GM12878 (cell line): Measurements from ENCODE around the gene THAP9. TPM values are rescaled to one million over a fixed set of nuclear protein-coding genes. Genes with fewer than 3 reads are reported as not detected.

Source experiments
- ATAC-seq: fragments of 200-7000 bp; cut with Tn5 transposase; 3 replicates; pipeline ENCODE4 v1.9.1; 2020; ENCODE audit warnings: mild to moderate bottlenecking, moderate library complexity
- BruUV-seq: library from RNA; stranded (reverse); fragments of 400-500 nt; replicated peaks from 2 replicates; lab custom pipeline; 2021; lab: Mats Ljungman, UMichigan
- CTCF ChIA-PET: fragments of 300-600 bp; sonication (Branson Sonifier 250); formaldehyde crosslinking; extraction: SDS; loops from one replicate; lab custom pipeline; 2021; ENCODE audit warnings: inconsistent platforms; lab: Yijun Ruan, JAX
- POLR2A ChIA-PET: fragments of 350-600 bp; formaldehyde crosslinking; extraction: SDS; loops from one replicate; lab custom pipeline; 2021; ENCODE audit warnings: inconsistent platforms; lab: Charles Lee
- RAD21 ChIA-PET: fragments of 300-600 bp; sonication (Branson Sonifier 250); formaldehyde crosslinking; loops from one replicate; lab custom pipeline; 2023; ENCODE audit warnings: antibody characterized with exemption; ENCODE audit not compliant: unreplicated experiment; lab: Charles Lee
- SMC1A ChIA-PET: fragments of 300-600 bp; sonication (Branson Sonifier 250); formaldehyde crosslinking; loops from one replicate; lab custom pipeline; 2023; ENCODE audit not compliant: unreplicated experiment, uncharacterized antibody; lab: Charles Lee
- DNase-seq: peaks from one replicate; pipeline ENCODE4 v3.0.0-alpha.2; 2011; ENCODE audit warnings: low read depth, low spot score
- FAIRE-seq: peaks from 3 replicates; lab custom pipeline; 2011; peaks lifted over from hg19 to GRCh38; lab: Jason Lieb, UNC
- H2AFZ ChIP-seq: 2 replicates; pipeline ENCODE4 v1.6.0; 2011; ENCODE audit warnings: low read depth, low read length, control low read depth; ENCODE audit not compliant: control insufficient read depth
- H3K27ac ChIP-seq: 2 replicates; pipeline ENCODE4 v1.5.1; 2011; ENCODE audit warnings: control low read depth; ENCODE audit not compliant: control insufficient read depth, insufficient read depth
- H3K27me3 ChIP-seq, 2 experiments: replicated peaks in 1 of 2; 2 replicates each; pipeline versions ENCODE4 v1.6.0 to v1.6.1; 2011; ENCODE audit warnings: low read length in 1 of 2; ENCODE audit not compliant: control insufficient read depth in 2 of 2, insufficient read depth in 2 of 2
- H3K36me3 ChIP-seq, 2 experiments: 2 replicates each; pipeline ENCODE4 v1.5.1; 2011; ENCODE audit warnings: low read length in 1 of 2; ENCODE audit not compliant: control insufficient read depth in 2 of 2, insufficient read depth in 2 of 2
- H3K4me1 ChIP-seq: 2 replicates; pipeline ENCODE4 v1.6.1; 2011; ENCODE audit warnings: mild to moderate bottlenecking, low read length, moderate library complexity, mixed read lengths; ENCODE audit not compliant: control insufficient read depth, insufficient read depth
- H3K4me2 ChIP-seq: 2 replicates; pipeline ENCODE4 v1.6.0; 2011; ENCODE audit warnings: control low read depth; ENCODE audit not compliant: control insufficient read depth, insufficient read depth
- H3K4me3 ChIP-seq: fragments of 200-600 bp; sonication (generic); 2 replicates; pipeline ENCODE4 v1.5.1; 2016
- H3K79me2 ChIP-seq: 2 replicates; pipeline ENCODE4 v1.6.0; 2011; ENCODE audit warnings: low read length; ENCODE audit not compliant: control insufficient read depth, insufficient read depth
- H3K9ac ChIP-seq: 2 replicates; pipeline ENCODE4 v1.8.0; 2011; ENCODE audit warnings: low read length, control low read depth, mixed read lengths; ENCODE audit not compliant: control insufficient read depth, insufficient read depth
- H3K9me3 ChIP-seq: replicated peaks from 3 replicates; pipeline ENCODE4 v1.5.1; 2011; ENCODE audit warnings: mild to moderate bottlenecking, low read length; ENCODE audit not compliant: control insufficient read depth, insufficient read depth
- H4K20me1 ChIP-seq: 2 replicates; pipeline ENCODE4 v1.6.0; 2011; ENCODE audit not compliant: control insufficient read depth, insufficient read depth
- ATF3 ChIP-seq: IDR thresholded peaks from 2 replicates; pipeline ENCODE4 v1.6.1; 2011; ENCODE audit warnings: low read depth, mild to moderate bottlenecking, low read length, moderate library complexity, borderline replicate concordance; ENCODE audit errors: extremely low read depth
- CREB1 ChIP-seq: IDR thresholded peaks from 2 replicates; pipeline ENCODE4 v1.6.1; 2012; ENCODE audit warnings: low read depth, mild to moderate bottlenecking, inconsistent platforms
- CREM ChIP-seq: IDR thresholded peaks from 2 replicates; pipeline ENCODE4 v1.6.1; 2014; ENCODE audit warnings: antibody characterized with exemption, low read depth
- CUX1 ChIP-seq: IDR thresholded peaks from 2 replicates; pipeline ENCODE4 v1.6.1; 2012; ENCODE audit warnings: improper control_type of control experiment, low read depth, low read length; ENCODE audit not compliant: insufficient replicate concordance
- GABPA ChIP-seq: IDR thresholded peaks from 2 replicates; pipeline ENCODE4 v1.6.1; 2014; ENCODE audit warnings: antibody characterized with exemption, low read depth, mild to moderate bottlenecking, inconsistent platforms
- JUND ChIP-seq: IDR thresholded peaks from 2 replicates; pipeline ENCODE4 v1.6.1; 2012; ENCODE audit warnings: low read depth, mild to moderate bottlenecking, low read length, improper control_type of control experiment, moderate library complexity
- KLF5 ChIP-seq: fragments of 450-650 bp; IDR thresholded peaks from 2 replicates; pipeline ENCODE4 v1.6.1; 2014; ENCODE audit warnings: mild to moderate bottlenecking; ENCODE audit not compliant: partially characterized antibody
- MTA2 ChIP-seq: fragments of 450-650 bp; IDR thresholded peaks from 2 replicates; pipeline ENCODE4 v1.6.1; 2016; ENCODE audit warnings: low read depth, mild to moderate bottlenecking, moderate library complexity
- MYC ChIP-seq: IDR thresholded peaks from 2 replicates; pipeline ENCODE4 v1.6.1; 2011; ENCODE audit warnings: mild to moderate bottlenecking, low read length, moderate library complexity, inconsistent platforms; ENCODE audit not compliant: insufficient read depth, insufficient replicate concordance, insufficient read length, severe bottlenecking
- PAX5 ChIP-seq: IDR thresholded peaks from 2 replicates; pipeline ENCODE4 v1.6.1; 2011; ENCODE audit warnings: low read depth, low read length, borderline replicate concordance
- POU2F2 ChIP-seq: IDR thresholded peaks from 3 replicates; pipeline ENCODE4 v1.6.1; 2011; ENCODE audit warnings: low read depth, mild to moderate bottlenecking, low read length, borderline replicate concordance
- REST ChIP-seq: IDR thresholded peaks from 2 replicates; pipeline ENCODE4 v1.6.1; 2012; ENCODE audit warnings: mild to moderate bottlenecking, low read depth, low read length
- RUNX3 ChIP-seq: IDR thresholded peaks from 2 replicates; pipeline ENCODE4 v1.6.1; 2012; ENCODE audit warnings: low read length, inconsistent platforms
- SRF ChIP-seq, 2 experiments: IDR thresholded peaks; 2 replicates each; pipeline ENCODE4 v1.6.1; 2011; ENCODE audit warnings: low read depth in 2 of 2, low read length in 2 of 2, mild to moderate bottlenecking in 1 of 2, moderate library complexity in 1 of 2
- ZNF274 ChIP-seq: IDR thresholded peaks from one replicate; pipeline ENCODE4 v1.8.0; 2011; ENCODE audit not compliant: insufficient read length, insufficient read depth
- WGBS: methylation state at CpG from one replicate; pipeline ENCODE4 v1.1.6; 2016; ENCODE audit warnings: low lambda C conversion rate; ENCODE audit not compliant: insufficient replicate concordance, insufficient coverage; ENCODE audit errors: missing lambda C conversion rate; 5-methylcytosine and 5-hydroxymethylcytosine counted together
- in situ Hi-C: fragments of 300-500 bp; cut with MboI; formaldehyde crosslinking; loops from 9 replicates; pipeline ENCODE4 v1.14.3; 2018; ENCODE audit warnings: mixed read lengths
- intact Hi-C: fragments of 100-400 bp; cut with micrococcal nuclease; formaldehyde crosslinking; loops from one replicate; pipeline ENCODE4 v1.14.2; 2022; ENCODE audit not compliant: unreplicated experiment
- polyA plus RNA-seq, 11 experiments: library from polyadenylated mRNA; depleted of rRNA in 4 of 11; unstranded in 6 of 11; stranded (reverse) in 5 of 11; fragments of >200 nt; fragmentation: Nextera tagmentation in 4 of 11; fragmentation: Illumina TruSeq in 1 of 11; extraction: Ambion mirVana in 4 of 11; extraction: Trizol in 1 of 11; gene quantifications; 1 replicate in 1 of 11; 2 replicates in 10 of 11; pipeline versions ENCODE4 v1.2.1 to v1.2.3, GENCODE V29; 2011 to 2016; ENCODE audit warnings: inconsistent platforms in 2 of 11, missing spikeins in 2 of 11, low read depth in 1 of 11
- total RNA-seq, 4 experiments: library from RNA; depleted of rRNA in 3 of 4; stranded (reverse); fragments of >200 nt in 3 of 4; fragmentation: Illumina TruSeq in 1 of 4; extraction: Trizol in 1 of 4; gene quantifications; 2 replicates each; pipeline versions ENCODE4 v1.2.1 to v1.2.3, GENCODE V29; 2013 to 2021

THAP9 gene
- total and polyA plus RNA-seq, 10 of the 15 experiments (the other 5 are each of a cell fraction or from before 2014, with no cell fraction given) = 2.1 to 4.9 (median 3.3) TPM

- Histone ChIP-seq H3K27me3 (no peaks in the 10 kb centered on the region), H3K36me3 (no peaks in the 10 kb centered on the region), H2AFZ (no peak overlapping the region), H3K79me2 (peaks cover 28% of the 10 kb centered on the region), H3K9ac (no peak overlapping the region), H3K4me2 (no peak overlapping the region), H3K9me3 (no peaks in the 10 kb centered on the region), H4K20me1 (no peaks in the 10 kb centered on the region), H3K4me1 (peaks cover 19% of the 10 kb centered on the region), H3K27ac (no peak overlapping the region), H3K4me3 (no peak overlapping the region)
- ChIA-PET SMC1A (interaction anchor here (1.2 to 2.4 kb wide), 3 partner anchors 11 to 108 kb away, joined by 3 to 10 read pairs (median 10); partner anchors contain the start of gene LIN54), RAD21 (interaction anchor here (0.6 to 1.8 kb wide), 4 partner anchors 106 to 131 kb away, joined by 3 to 6 read pairs (median 3); partner anchors contain the start of gene COPS4), POLR2A (interaction anchor here (0.6 to 0.7 kb wide), 2 partner anchors 12 to 358 kb away, joined by 3 to 7 read pairs; no protein-coding TSS in a partner anchor), CTCF (interaction anchor here (0.6 kb wide), 1 partner anchor 12 kb away, joined by 3 read pairs; no protein-coding TSS in a partner anchor)
- in situ Hi-C loops = no loop called here
- BruUV-seq = no TSS peak
- ATAC-seq = 0 out of 3 replicates have a peak, but pooled peaks have one; percentile 0
- 99% methylated on average over 4 of the region's 5 CpGs for WGBS
- DNase-seq = no peak
- FAIRE-seq = no peak
- intact Hi-C loops = loop anchor here (5.0 kb wide), 1 partner anchor 379 kb away; the partner anchor contains the start of gene COQ2
- TF ChIP-seq MTA2 = no peak
- TF ChIP-seq SRF (IDR thresholded peaks at IDR 0.05; ENCODE audit: low read depth in 2 of 2, low read length in 2 of 2) = no peak
- TF ChIP-seq PAX5 = no peak
- TF ChIP-seq REST = no peak
- no peak for TF ChIP-seq POU2F2
- TF ChIP-seq CREB1 = peak; percentile 64
- no peak for TF ChIP-seq MYC
- TF ChIP-seq CUX1 = no peak
- TF ChIP-seq JUND = no peak
- no peak for TF ChIP-seq GABPA
- no peak for TF ChIP-seq KLF5
- TF ChIP-seq ZNF274 = no peak
- TF ChIP-seq CREM = peak; percentile 34; the same call in 1 of the 2 replicates
- peak; percentile 54 for TF ChIP-seq RUNX3
- no peak for TF ChIP-seq ATF3
Observed at GRCh38 chr4:82903737-82904136, 3.2 kb downstream of the THAP9 start.
